Esophagus squamous epithelium (tissue), 4 donors: ENCODE measurements around the gene SMPD2.

Source experiments
- CTCF ChIP-seq, 6 experiments: fragments of 450-650 bp in 4 of 6; fragments of 200-600 bp in 2 of 6; sonication (generic) in 2 of 6; IDR thresholded peaks; one replicate each; pipeline ENCODE4 v1.5.1; 2016 to 2019; ENCODE audit warnings: antibody characterized with exemption in 6 of 6, mild to moderate bottlenecking in 4 of 6, moderate library complexity in 4 of 6
- POLR2A ChIP-seq, 4 donors: fragments of 450-650 bp; IDR thresholded peaks; one replicate each; pipeline ENCODE4 v1.6.1; 2017; ENCODE audit warnings: antibody characterized with exemption in 4 of 4, mild to moderate bottlenecking in 4 of 4, moderate library complexity in 3 of 4

- TF ChIP-seq CTCF (IDR thresholded peaks at IDR 0.05): no peak
- no peak for TF ChIP-seq POLR2A (IDR thresholded peaks at IDR 0.05)
Observed at GRCh38 chr6:109488001-109488400, 47.5 kb downstream of the SMPD2 start.
